HG03045 (cell line): ENCODE measurements around the gene SEC23B.
"Not testable (repeated sequence)": the region's sequence is repeated elsewhere in the genome, so short reads cannot be mapped to it uniquely, and the experiment has no call there.

Source experiments
- ATAC-seq: cut with Tn5 transposase; IDR thresholded peaks from one replicate; pipeline ENCODE4 v1.9.1; 2021; ENCODE audit warnings: mild to moderate bottlenecking, moderate library complexity; ENCODE audit not compliant: unreplicated experiment

The SEC23B gene

DNA sequence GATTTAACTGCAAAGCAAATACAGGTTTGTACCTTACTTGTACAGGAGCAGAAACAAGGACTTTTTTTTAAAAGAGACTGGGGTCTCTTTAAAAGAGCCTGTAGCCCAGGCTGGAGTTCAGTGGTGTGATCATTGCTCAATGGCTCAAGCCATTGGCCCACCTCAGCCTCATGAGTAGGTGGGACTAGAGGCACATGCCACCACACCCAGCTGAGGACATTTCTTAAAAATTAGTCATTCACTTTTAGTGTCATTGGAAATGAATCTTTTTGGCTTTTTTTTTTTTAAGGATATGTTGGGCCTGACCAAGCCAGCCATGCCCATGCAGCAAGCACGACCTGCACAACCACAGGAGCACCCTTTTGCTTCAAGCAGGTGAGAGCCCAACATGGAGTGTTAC lies 16.9 kb downstream of the SEC23B start:
- no peak for ATAC-seq

DNA sequence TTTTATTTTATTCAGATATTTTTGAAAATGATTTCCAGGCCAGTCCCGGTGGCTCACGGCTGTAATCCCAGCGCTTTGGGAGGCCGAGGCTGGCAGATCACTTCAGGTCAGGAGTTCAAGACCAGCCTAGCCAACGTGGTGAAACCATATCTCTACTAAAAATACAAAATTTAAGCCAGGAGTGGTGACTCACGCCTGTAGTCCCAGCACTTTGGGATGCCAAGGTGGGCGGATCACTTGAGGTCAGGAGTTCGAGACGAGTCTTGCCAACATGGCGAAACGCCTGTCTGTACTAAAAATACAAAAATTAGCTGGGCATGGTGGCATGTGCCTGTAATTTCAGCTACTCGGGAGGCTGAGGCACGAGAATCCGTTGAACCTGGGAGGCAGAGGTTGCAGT lies 19.0 kb downstream of the SEC23B start:
- ATAC-seq = not testable (repeated sequence)

DNA sequence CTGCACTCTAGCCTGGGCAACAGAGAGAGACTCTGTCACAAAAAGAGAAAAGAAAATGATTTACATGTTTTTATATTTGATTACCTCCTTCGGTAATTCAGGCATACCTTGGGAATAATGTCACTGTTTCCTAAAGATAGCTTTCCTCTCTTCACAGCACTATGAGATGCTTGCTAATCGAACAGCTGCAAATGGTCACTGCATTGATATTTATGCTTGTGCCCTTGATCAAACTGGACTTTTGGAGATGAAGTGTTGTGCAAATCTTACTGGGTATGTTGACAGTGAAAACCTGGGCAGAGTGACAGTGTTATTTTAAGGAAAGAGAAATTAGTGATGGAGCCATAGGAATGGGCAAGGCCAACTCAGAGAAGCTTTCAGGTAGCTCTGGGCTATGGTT lies 19.6 kb downstream of the SEC23B start:
- no peak for ATAC-seq

DNA sequence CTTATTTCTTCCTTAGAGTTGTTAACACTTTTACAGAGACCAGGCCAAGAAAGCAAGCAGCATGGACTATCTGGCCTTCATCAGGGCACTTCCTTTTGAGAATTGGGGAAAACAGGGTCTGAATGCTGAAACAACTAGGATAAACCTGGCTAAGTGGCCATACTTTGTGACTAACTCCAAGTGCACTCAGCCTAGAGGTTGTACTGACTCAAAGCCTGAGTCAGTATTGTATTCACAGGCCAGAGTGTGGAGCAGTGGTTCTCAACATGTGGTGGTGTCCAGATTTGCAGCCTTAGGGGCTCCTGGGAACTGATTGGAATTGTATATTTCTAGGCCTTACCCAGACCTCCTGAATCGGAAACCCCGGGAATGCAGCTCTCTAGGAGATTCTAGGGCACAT lies 20.1 kb downstream of the SEC23B start:
- no peak for ATAC-seq

DNA sequence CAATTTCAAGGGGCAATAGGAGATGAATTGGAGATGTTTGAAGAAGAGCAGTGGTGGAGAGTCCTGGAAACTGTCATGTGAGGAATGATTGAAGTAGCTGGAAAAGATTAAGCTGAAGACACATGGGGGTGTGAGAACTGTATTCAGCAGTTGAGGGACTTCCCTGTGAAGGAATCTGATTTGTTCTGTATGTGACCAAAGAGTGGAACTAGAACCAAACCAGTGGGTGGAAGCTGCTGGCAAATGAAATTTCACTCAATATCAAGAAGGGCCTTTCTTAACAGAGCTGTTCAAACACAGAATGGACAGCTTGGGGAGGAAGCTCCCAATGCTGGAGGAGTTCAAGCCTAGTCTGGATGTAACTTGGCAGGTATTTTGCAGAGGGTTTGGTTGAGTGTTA lies 21.3 kb downstream of the SEC23B start:
- ATAC-seq = no peak

DNA sequence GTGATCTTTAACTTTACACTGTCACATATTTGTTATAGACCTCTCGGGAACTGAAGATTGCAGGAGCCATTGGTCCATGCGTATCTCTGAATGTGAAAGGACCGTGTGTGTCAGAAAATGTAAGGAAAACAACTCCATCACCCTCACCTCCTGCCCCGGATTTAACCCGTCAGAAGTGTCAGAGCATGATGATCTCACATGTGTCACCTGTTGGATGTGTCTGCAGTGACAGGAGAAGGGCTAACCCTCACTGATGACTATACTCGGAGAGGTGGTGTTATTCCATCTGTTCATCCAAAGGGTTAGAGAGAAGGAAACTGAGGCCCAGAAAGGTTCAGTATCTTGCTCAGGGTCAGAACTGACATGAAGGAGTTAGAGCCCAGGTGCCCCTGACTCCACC lies 24.9 kb downstream of the SEC23B start:
- ATAC-seq = no peak

DNA sequence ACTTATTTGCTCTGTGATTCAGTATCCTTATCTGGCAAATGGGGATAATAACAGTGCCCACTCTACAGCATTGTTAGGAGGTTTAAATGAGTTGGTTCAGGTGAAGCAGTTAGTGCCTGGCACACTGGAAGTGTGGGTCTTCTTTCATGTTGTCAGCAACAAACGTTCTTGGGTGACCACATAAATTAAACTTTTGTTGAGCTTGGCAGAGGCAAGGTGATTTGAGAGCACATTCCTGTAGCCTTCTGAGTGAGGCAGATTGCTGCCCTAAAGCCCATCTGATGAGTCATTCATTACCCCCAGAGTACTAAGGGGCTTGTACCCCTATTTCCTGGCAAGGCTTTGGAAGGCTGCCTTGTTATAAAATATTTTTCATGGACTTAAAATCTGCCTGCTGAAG lies 25.8 kb downstream of the SEC23B start:
- ATAC-seq = no peak

DNA sequence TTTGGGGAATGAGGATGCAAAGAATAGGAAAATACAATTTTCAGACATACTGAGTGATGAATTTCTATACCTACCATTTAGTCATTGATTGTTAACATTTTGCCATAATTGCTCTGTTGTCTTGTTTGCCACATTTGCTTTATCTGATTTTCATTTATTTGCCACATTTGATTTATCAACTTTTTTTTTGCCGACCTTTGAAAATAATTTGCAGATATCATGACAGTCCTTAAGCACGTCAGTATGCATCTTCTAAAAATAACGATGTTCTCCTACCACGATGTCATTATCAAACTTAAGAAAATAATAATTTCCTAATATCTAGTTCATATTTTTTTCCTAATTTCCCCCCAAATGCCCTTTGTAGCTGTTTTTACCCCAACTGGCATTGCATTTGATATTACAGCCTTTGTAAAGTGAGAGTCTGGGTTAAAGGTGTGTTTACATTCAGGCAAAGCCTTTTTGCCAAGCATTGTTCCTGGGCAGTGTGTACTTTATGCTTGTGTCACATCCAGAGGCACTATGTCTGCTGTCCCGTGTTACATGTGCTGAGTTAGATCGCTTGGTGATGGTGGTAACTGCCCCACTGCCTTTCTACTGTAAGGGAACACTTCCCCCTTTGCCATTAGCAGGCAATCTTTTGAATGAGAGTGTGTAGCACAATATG lies 26.4 kb downstream of the SEC23B start:
- ATAC-seq = no peak

DNA sequence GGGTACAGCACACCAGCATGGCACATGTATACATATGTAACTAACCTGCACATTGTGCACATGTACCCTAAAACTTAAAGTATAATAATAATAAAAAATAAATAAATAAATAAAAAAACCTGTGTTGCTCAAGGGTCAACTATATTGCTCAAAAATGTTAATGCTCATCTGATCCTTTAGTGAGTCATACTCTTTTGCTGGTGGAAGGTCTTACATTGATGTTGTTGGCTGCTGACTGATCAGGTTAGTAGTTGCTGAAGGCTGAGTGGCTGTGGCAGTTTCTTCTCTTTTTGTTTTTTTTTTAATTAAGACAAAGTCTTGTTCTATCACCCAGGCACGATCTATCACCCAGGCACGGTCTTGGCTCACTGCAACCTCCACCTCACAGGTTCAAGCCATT lies 29.9 kb downstream of the SEC23B start:
- ATAC-seq = no peak

DNA sequence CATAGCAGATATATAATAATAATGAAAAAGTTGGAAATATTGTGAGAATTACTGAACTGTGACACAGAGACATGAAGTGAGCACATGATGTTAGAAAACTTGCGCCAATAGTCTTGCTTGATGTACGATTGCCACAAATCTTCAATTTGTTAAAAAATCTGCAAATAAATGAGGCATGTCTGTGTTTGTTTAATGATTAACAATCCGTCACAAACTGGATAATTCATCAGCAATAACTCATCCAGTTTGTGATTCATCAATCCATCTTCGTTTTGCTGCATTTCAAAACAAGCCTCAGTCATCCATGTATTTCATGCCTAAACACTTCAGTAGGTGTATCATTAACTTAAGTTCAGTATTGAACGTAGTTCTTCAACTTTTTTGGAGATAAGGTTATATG lies 34.0 kb downstream of the SEC23B start:
- ATAC-seq = no peak

DNA sequence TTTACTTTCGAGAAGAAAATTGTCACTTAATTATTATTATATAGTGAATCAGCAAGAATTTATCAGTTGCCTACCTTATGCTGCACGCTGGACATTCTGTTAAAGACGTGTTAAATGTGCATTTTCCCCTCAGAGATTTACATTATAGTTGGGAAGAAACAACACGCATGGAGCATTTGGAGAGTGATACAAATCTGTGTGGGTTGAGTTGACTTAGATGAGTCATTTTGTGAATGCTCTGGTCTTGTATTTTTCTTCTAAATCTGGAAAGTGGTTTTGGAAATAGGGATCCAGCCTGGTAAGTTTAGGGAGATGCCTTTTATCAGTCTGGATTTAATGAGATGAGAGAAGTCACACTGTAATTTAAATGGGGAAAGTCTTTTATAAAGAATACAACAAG lies 35.5 kb downstream of the SEC23B start:
- no peak for ATAC-seq

DNA sequence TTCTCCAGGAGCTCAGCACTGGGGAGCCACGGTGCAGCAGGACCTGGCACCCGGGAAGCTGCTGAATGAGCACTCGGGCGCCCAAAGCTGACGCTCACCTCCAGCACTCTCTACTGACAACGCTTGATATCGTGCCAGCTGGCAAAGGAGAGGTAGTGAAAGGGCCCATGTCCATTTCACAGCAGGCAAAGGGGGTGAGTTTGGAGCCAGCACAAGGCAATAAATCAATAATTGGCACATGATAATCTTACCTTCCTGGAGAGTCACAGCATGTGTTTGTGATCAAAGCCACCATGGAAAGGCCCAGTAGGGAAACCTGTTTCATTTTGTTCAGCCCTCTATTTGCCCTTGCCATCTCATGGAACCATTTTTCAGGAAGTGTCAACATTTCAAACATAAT lies 36.2 kb downstream of the SEC23B start:
- no peak for ATAC-seq

DNA sequence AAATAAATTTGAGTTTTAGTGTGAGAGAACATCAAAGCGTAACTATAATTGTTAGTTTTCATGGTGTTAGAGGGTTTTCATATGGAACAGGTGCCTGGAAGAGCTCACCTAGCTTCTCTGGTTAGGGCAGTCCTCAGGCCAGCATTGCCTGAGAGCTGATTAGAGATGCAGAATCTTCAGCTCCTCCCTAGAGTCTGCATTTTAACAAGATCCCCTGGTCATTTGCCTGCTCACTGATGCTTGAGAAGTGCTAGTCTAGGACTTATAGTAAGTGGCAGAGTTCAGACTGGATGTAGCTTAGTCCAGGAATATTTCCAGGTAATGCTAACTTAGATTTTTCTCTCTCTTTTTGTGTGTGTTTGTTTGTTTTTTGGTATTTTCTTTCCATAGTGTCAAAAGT lies 37.8 kb downstream of the SEC23B start:
- no peak for ATAC-seq

DNA sequence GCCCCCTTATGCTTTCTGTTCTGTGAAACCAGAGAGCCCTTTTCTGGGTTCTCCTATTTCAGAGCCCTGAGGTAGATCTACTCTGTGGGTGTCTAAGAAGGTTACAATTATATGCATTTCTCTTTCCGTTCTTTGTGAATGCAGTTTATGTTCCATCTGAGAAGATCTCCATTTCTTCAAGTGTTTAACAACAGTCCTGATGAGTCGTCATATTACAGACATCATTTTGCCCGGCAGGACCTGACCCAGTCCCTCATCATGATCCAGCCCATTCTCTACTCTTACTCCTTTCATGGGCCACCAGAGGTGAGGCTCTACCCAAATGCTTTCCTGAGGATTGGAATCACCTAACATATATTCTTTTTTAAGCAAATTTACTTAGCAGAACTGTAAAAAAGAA lies 40.7 kb downstream of the SEC23B start:
- no peak for ATAC-seq

DNA sequence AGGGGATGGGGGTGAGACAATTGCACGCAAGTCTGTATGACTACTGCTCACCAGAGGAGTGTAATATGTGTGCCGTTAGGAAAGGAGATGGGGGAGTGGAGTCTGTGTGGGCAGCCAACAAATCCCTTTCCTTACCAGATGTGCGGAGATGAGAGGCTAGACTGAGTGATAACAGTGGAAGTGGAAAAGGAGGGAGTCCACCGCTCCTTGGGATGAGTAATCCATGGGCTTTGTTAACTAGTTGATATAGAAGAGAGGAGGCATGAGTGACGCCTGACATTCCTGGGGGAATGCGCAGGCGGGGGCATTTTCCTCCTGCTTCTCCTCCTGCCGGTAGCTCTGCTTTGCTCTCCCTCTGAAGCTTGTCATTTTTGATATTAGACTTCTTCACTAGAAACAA lies 46.0 kb downstream of the SEC23B start:
- ATAC-seq = no peak

DNA sequence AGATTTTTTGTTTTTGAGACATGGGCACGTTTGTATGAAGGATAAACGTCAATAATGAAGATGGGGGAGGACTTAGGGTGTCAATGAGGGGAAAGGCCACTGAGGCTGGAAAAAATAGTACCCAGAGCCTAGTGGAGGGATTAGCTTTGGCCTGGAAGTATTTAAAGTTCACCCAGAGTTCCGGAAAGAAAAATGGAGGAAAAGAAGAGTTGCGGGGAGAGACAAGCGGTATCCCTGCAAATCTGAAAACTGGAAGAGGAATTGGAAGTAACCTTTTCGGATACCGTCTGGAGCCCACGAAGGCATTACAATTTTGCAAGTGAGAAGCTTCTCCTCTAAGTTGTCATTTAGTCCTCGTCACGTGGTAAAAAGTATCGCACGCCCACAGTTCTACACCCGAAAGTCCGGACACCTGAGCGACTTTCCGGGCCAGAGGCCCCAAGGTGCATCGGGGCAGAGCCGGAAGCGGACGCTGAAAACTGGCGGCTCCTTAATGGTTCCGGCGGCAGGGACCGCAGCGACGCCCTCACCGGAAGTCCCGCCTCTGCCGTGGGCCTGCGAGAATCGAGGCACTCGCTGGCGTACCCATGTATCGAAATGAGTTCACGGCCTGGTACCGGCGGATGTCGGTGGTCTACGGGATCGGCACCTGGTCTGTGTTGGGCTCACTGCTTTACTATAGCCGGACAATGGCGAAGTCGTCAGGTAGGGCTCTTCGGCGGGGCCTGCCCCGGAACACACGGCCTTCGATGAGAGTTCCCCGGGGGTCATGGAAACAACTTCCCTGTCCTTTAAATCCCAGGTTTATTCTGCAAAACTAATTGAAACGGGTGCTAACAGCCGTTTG lies 59.4 kb downstream of the SEC23B start, which contains the start of gene SMIM26:
SMIM26 (plus strand) TSS at position 541 of the 847 bp plus-strand sequence; CDS start at position 588, 47 bp downstream.
- peak; percentile 99 for ATAC-seq

DNA sequence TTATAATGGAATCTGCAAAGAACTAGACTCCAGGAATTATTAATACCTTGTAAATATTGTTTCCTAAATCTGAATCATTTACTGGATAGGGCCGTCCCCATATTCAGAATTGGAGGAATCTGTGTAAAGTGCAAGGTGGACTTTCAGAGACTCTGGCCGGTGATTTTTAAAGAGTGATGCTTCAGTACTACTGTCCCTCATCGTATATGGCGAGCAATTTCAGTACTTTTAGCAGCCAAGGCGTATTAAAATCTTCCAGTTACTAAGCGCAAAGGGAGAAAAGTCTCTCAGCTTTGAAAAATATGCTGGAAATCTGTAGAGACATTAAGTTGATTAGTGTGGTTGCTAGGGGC lies 60.0 kb downstream of the SEC23B start:
- no peak for ATAC-seq

DNA sequence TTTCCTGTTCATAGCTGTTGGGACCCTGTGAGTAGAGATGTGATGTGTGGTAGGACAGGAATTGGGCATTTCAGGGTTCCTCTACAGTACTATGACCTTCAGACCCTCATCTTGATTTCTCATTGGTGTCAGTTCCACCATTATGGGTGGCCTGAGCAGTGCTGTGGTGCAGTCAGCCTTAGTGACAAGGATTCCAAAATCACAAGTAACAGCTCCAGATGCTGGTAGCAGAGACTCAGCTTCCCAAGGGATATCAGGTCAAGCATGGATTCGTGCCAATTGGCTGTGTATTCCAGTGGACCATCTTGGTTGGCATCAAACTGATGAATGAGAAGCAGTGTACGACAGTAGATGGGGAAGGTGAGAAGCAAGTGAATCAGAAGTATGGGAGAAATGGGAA lies 63.3 kb downstream of the SEC23B start:
- no peak for ATAC-seq

DNA sequence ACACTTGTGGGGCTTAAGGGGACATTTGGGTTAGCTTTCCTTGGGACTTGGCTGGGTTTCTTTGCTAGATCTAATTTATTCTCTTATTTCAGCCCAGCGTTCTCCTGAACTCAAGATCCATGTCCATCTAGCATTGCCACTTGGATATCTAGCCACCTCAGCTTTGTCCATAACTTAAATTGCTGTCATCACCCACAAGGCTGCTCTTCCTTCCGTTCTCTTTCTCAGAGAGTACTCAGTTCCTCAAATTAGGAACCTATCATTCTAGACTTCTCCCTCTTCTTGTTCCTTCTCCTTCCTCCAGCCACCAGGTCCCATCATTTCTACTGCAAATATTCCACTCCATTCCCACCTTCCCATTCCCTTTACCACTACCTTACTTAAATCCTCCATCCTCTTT lies 63.8 kb downstream of the SEC23B start:
- no peak for ATAC-seq

DNA sequence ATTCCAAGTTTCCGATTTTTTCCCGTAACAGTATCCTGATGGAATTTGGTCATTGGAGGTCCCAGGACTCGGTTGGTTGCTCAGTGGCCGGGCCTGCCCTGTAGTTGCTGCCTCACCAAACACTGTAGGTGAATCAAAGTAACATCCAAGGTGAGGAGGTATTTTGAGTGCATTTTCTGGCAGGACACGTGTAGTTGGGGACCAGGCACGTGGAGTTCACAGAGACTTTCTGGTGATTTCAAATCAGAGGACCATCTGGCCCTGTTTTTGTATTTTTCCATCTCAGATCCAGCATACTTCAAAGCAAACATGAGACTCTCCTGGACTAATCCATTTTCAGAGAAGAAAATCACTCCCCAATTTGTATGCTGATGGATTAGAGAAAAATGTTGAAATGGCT lies 70.2 kb downstream of the SEC23B start:
- ATAC-seq = no peak

DNA sequence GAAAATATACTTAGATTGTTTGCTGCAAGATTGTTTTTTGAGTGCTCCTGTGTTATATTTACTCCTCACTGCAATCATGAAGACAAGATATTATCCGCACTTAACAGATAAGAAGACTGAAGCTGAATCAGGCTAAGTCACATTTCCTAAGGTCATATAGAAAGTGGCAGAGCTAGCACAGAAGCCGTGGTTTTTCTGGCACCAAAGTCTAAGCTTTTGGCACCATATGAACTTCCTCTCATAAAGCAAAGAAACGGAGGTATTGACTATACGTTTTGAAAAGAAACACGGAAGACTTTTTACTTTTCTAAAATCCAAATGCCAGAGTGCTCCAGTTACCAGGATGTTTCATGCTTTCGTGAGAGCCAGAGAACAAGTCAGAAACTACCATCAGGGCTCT lies 70.8 kb downstream of the SEC23B start:
- no peak for ATAC-seq

DNA sequence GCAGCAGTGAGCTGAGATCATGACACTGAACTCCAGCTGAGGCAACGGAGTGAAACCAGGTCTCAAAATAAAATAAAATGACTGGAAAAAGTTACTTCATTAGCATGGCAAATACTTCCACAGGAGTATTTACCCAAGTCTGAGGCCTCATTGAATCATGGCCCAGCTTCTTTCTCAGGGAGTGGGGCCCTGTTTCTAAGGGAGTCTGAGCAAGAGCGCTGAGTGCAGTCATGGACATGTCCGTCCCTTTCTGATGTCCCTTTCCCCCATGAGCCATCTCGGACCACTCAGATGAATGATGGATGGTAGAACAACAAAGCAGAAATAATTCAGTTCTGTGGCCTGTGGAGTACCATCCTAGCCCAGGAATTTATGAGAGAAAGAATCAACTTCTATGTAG lies 72.3 kb downstream of the SEC23B start:
- ATAC-seq = no peak

DNA sequence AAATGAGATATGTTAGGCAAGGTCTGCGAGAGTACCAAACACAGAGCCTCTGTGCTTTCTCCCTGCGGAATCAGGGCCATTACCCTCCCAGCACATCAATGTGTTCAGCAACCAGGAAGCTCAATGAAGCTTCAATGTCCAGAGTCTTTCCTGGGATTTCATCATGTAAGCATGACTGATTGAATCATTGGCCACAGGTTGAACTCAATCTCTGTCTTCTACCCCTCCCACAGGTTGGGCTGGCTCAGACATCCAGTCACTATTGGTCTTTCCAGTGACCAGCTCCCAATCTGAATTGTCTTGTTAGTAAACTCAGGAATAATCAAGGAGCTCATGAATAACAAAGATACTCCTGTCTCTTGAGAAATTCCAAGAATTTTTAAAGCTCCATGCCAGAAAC lies 77.4 kb downstream of the SEC23B start:
- no peak for ATAC-seq
